Stimulated activated CD8-positive, alpha-beta memory T cell treated with anti-CD3 and anti-CD28 coated beads, Interleukin-7, amount 100 ng/mL, for 24 hours (primary cell): Measurements from ENCODE around the gene DAZ2.
"Not testable (repeated sequence)": the region's sequence is repeated elsewhere in the genome, so short reads cannot be mapped to it uniquely, and the experiment has no call there.

Experiments used
- DNase-seq: peaks from one replicate; pipeline ENCODE4 v3.0.0-alpha.2; 2020; ENCODE audit warnings: low read depth

DAZ2 gene, protein sequence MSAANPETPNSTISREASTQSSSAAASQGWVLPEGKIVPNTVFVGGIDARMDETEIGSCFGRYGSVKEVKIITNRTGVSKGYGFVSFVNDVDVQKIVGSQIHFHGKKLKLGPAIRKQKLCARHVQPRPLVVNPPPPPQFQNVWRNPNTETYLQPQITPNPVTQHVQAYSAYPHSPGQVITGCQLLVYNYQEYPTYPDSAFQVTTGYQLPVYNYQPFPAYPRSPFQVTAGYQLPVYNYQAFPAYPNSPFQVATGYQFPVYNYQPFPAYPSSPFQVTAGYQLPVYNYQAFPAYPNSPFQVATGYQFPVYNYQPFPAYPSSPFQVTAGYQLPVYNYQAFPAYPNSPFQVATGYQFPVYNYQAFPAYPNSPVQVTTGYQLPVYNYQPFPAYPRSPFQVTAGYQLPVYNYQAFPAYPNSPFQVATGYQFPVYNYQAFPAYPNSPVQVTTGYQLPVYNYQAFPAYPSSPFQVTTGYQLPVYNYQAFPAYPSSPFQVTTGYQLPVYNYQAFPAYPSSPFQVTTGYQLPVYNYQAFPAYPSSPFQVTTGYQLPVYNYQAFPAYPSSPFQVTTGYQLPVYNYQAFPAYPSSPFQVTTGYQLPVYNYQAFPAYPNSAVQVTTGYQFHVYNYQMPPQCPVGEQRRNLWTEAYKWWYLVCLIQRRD

DNA sequence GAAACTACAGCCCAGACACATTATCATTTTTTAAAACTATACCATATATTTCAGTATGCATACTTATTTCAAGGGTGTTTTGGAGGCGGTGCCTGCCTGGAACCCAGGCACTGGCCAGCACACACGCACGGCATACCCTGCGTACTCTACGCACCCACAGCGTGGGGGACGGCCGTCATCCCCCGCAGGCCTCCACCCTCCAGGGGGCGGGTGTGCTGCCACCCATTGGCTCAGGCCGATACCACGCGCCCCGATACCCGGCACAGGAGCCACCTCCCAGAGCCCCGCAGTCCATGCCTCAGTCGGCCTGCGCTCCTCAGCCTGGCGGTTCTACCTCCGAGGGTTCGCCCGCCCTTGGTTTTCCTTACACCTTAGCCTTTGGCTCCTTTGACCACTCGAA lies at the start of gene DAZ2:
Gene DAZ2 (plus strand): TSS at position 301 of the 400 bp plus-strand sequence. CDS start 208 bp downstream, outside the sequence.
- not testable (repeated sequence) for DNase-seq

DNA sequence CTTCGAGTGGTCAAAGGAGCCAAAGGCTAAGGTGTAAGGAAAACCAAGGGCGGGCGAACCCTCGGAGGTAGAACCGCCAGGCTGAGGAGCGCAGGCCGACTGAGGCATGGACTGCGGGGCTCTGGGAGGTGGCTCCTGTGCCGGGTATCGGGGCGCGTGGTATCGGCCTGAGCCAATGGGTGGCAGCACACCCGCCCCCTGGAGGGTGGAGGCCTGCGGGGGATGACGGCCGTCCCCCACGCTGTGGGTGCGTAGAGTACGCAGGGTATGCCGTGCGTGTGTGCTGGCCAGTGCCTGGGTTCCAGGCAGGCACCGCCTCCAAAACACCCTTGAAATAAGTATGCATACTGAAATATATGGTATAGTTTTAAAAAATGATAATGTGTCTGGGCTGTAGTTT lies 20.4 kb upstream of the DAZ2 start, which contains the start of gene DAZ1:
Gene DAZ1 (minus strand): TSS at position 101 of the 400 bp plus-strand sequence. CDS start 208 bp downstream, outside the sequence.
- not testable (repeated sequence) for DNase-seq

DNA sequence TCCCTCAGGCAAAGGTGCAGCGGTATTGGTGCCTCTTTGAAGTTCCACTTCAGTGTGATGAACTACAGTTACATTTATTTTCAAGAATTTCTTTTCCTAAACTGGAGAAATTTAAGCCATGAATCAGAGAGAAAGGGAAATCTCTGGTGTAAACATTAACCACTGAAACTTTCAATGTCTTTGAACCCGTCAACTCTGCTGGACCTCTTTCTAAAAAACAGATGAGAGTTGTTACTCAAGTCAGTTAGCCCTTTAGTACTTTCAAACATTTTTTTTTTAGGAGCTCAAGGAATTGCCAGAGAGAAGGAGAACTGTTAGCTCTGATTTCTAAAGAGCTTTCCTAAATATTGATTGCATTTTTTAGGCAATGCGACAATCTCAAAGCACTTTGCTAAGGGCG lies 11.9 kb upstream of the DAZ2 start:
- DNase-seq = not testable (repeated sequence)

DNA sequence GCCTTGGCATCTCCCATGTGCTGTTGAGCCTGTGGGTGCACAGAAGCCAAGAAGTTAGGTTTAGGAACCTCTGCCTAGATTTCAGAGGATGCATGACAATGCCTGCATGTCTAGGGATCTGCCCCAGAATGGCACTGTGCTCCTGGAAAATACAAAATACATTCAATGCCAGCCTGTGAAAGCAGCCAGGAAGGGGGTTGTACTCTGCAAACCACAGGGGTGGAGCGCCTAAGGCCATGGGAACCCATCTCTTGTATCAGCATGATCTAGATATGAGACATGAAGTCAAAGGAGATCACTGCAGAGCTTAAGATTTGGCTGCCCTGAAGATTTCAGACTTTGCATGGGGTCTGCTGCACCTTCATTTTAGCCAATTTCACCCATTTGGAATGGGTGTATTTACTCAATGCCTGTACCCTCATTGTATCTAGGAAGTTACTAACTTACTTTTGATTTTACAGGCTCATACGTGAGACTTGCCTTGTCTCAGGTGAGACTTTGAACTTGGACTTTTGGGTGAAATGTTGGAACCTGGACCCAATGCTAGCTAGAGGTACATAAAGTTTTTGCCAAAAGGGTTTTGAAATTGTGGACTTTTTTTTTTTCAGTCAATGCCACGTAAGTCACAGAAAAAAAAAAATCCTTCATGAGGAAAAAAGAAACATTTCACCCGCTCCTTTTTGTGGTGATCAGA lies 9.4 kb upstream of the DAZ2 start:
- DNase-seq = not testable (repeated sequence)

DNA sequence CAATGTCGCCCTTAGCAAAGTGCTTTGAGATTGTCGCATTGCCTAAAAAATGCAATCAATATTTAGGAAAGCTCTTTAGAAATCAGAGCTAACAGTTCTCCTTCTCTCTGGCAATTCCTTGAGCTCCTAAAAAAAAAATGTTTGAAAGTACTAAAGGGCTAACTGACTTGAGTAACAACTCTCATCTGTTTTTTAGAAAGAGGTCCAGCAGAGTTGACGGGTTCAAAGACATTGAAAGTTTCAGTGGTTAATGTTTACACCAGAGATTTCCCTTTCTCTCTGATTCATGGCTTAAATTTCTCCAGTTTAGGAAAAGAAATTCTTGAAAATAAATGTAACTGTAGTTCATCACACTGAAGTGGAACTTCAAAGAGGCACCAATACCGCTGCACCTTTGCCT lies 8.7 kb upstream of the DAZ2 start:
- DNase-seq = not testable (repeated sequence)
